H1 (cell line): Measurements from ENCODE around the gene ALKBH7. TPM values are rescaled to one million over a fixed set of nuclear protein-coding genes. Genes with fewer than 3 reads are reported as not detected.
A peak's percentile ranks its signal among the peaks of the same experiment; 100 is the strongest.

Source experiments
- CTCF ChIA-PET: fragments of 300-600 bp; sonication (Branson Sonifier 250); formaldehyde crosslinking; loops from one replicate; lab custom pipeline; 2021; ENCODE audit not compliant: partially characterized antibody; lab: Charles Lee
- POLR2A ChIA-PET: fragments of 300-600 bp; sonication (Branson Sonifier 250); formaldehyde crosslinking; loops from one replicate; lab custom pipeline; 2021; ENCODE audit warnings: inconsistent platforms; ENCODE audit not compliant: partially characterized antibody; lab: Charles Lee
- DNase-seq, 2 experiments: peaks; one replicate each; pipeline versions ENCODE4 v3.0.0 to v3.0.0-alpha.2; 2010 to 2022; ENCODE audit warnings: low spot score in 2 of 2, low read depth in 1 of 2, mixed read lengths in 1 of 2
- FAIRE-seq: peaks from 2 replicates; lab custom pipeline; 2011; peaks lifted over from hg19 to GRCh38; lab: Jason Lieb, UNC
- H2AFZ ChIP-seq: 2 replicates; pipeline ENCODE4 v1.8.1; 2012; ENCODE audit warnings: low read length, inconsistent platforms
- H2AK5ac ChIP-seq: 2 replicates; pipeline ENCODE4 v1.6.1; 2013; ENCODE audit warnings: low read depth, low read length
- H2BK120ac ChIP-seq: replicated peaks from 2 replicates; pipeline ENCODE3; 2013; ENCODE audit warnings: low read depth, low read length, inconsistent platforms
- H2BK12ac ChIP-seq: 2 replicates; pipeline ENCODE4 v1.6.1; 2013; ENCODE audit warnings: low read depth, low read length
- H2BK15ac ChIP-seq: 2 replicates; pipeline ENCODE4 v1.6.1; 2013; ENCODE audit warnings: low read length
- H2BK20ac ChIP-seq: 2 replicates; pipeline ENCODE4 v1.6.1; 2013; ENCODE audit warnings: low read length
- H2BK5ac ChIP-seq: 2 replicates; pipeline ENCODE4 v1.6.1; 2013; ENCODE audit warnings: low read depth, low read length
- H3K14ac ChIP-seq: 2 replicates; pipeline ENCODE4 v1.6.1; 2013; ENCODE audit warnings: inconsistent platforms; ENCODE audit not compliant: insufficient read length
- H3K18ac ChIP-seq: 2 replicates; pipeline ENCODE4 v1.6.1; 2013; ENCODE audit warnings: low read length; ENCODE audit errors: extremely low read depth
- H3K23ac ChIP-seq: 2 replicates; pipeline ENCODE4 v1.6.1; 2013; ENCODE audit warnings: inconsistent platforms; ENCODE audit not compliant: insufficient read length
- H3K23me2 ChIP-seq: 2 replicates; pipeline ENCODE4 v1.6.1; 2013; ENCODE audit warnings: low read depth, low read length
- H3K27ac ChIP-seq: 2 replicates; pipeline ENCODE4 v1.6.1; 2011; ENCODE audit warnings: low read depth, low read length, inconsistent platforms
- H3K27me3 ChIP-seq, 4 experiments: replicated peaks in 1 of 4; 1 replicate in 1 of 4; 2 replicates in 3 of 4; pipeline versions ENCODE4 v1.6.1 to v1.8.1; 2011 to 2013; ENCODE audit warnings: low read length in 3 of 4, mild to moderate bottlenecking in 3 of 4, inconsistent platforms in 2 of 4, mixed read lengths in 2 of 4, moderate library complexity in 1 of 4; ENCODE audit not compliant: control insufficient read depth in 3 of 4, insufficient read depth in 3 of 4; ENCODE audit errors: extremely low read depth in 1 of 4
- H3K36me3 ChIP-seq, 4 experiments: 2 replicates each; pipeline versions ENCODE4 v1.6.1 to v1.8.1; 2011 to 2013; ENCODE audit warnings: mild to moderate bottlenecking in 4 of 4, low read length in 3 of 4, moderate library complexity in 2 of 4, control low read depth in 1 of 4, inconsistent platforms in 1 of 4; ENCODE audit not compliant: insufficient read depth in 4 of 4, control insufficient read depth in 2 of 4
- H3K4ac ChIP-seq: replicated peaks from 2 replicates; pipeline ENCODE3; 2013; ENCODE audit warnings: low read length, low read depth, mixed read lengths, inconsistent platforms; ENCODE audit not compliant: insufficient read length
- H3K4me1 ChIP-seq, 4 experiments: replicated peaks in 1 of 4; 1 replicate in 1 of 4; 2 replicates in 3 of 4; pipeline versions ENCODE4 v1.6.1 to v1.8.1; 2011 to 2013; ENCODE audit warnings: low read length in 3 of 4, inconsistent platforms in 2 of 4, mixed read lengths in 1 of 4; ENCODE audit not compliant: insufficient read depth in 4 of 4, control insufficient read depth in 3 of 4
- H3K4me2 ChIP-seq, 2 experiments: 2 replicates each; pipeline versions ENCODE4 v1.6.1 to v1.8.1; 2011 to 2013; ENCODE audit warnings: low read depth in 2 of 2, low read length in 2 of 2, control low read depth in 1 of 2, inconsistent platforms in 1 of 2, mild to moderate bottlenecking in 1 of 2; ENCODE audit not compliant: insufficient read depth in 1 of 2
- H3K4me3 ChIP-seq, 4 experiments: fragments of 200-600, 300-600 bp in 1 of 4; sonication (generic), shearing (Covaris generic), sonication (Bioruptor Twin) in 1 of 4; 2 replicates each; pipeline versions ENCODE4 v1.5.1 to v1.8.1; 2011 to 2016; ENCODE audit warnings: low read length in 4 of 4, low read depth in 3 of 4, control low read depth in 2 of 4, inconsistent platforms in 2 of 4, mild to moderate bottlenecking in 2 of 4, mixed read lengths in 1 of 4, moderate library complexity in 1 of 4; ENCODE audit not compliant: insufficient read depth in 2 of 4; ENCODE audit errors: extremely low read depth in 1 of 4
- H3K56ac ChIP-seq: replicated peaks from 2 replicates; pipeline ENCODE3; 2013; ENCODE audit warnings: low read depth, mild to moderate bottlenecking, mixed read lengths, low read length, inconsistent platforms; ENCODE audit not compliant: insufficient read length
- H3K79me1 ChIP-seq: 2 replicates; pipeline ENCODE4 v1.6.1; 2013; ENCODE audit warnings: low read depth, low read length, control low read depth
- H3K79me2 ChIP-seq, 2 experiments: 2 replicates each; pipeline versions ENCODE4 v1.6.1 to v1.8.1; 2012 to 2013; ENCODE audit warnings: low read length in 2 of 2, mild to moderate bottlenecking in 2 of 2, inconsistent platforms in 1 of 2; ENCODE audit not compliant: insufficient read depth in 2 of 2, control insufficient read depth in 1 of 2
- H3K9ac ChIP-seq, 4 experiments: replicated peaks in 1 of 4; 1 replicate in 1 of 4; 2 replicates in 3 of 4; pipeline versions ENCODE4 v1.6.1 to v1.8.1; 2011 to 2013; ENCODE audit warnings: low read depth in 3 of 4, low read length in 3 of 4, control low read depth in 2 of 4, mild to moderate bottlenecking in 2 of 4, moderate library complexity in 2 of 4, inconsistent platforms in 1 of 4; ENCODE audit errors: extremely low read depth in 1 of 4
- H3K9me3 ChIP-seq, 2 experiments: 2 replicates each; pipeline versions ENCODE4 v1.6.1 to v1.8.1; 2012 to 2013; ENCODE audit warnings: mild to moderate bottlenecking in 2 of 2, moderate library complexity in 2 of 2, control low read depth in 1 of 2, inconsistent platforms in 1 of 2, low read depth in 1 of 2, low read length in 1 of 2, mixed read lengths in 1 of 2; ENCODE audit not compliant: insufficient read depth in 2 of 2
- H4K20me1 ChIP-seq, 2 experiments: replicated peaks in 1 of 2; 2 replicates each; pipeline versions ENCODE3 to v1.8.1; 2011 to 2013; ENCODE audit warnings: inconsistent platforms in 2 of 2, low read length in 2 of 2, mild to moderate bottlenecking in 1 of 2; ENCODE audit not compliant: insufficient read depth in 2 of 2, control insufficient read depth in 1 of 2
- H4K5ac ChIP-seq: 2 replicates; pipeline ENCODE4 v1.6.1; 2013; ENCODE audit warnings: low read length, low read depth, mixed read lengths, inconsistent platforms; ENCODE audit not compliant: insufficient read length
- H4K8ac ChIP-seq: 2 replicates; pipeline ENCODE4 v1.8.0; 2013; ENCODE audit warnings: mild to moderate bottlenecking, moderate library complexity, low read length, inconsistent platforms; ENCODE audit not compliant: insufficient read depth; ENCODE audit errors: extremely low read depth
- H4K91ac ChIP-seq: replicated peaks from 2 replicates; pipeline ENCODE3; 2013; ENCODE audit warnings: low read length, mixed read lengths, inconsistent platforms; ENCODE audit not compliant: insufficient read length
- CTCF ChIP-seq, 3 experiments: IDR thresholded peaks; 1 replicate in 2 of 3; 2 replicates in 1 of 3; pipeline versions ENCODE4 v1.5.1 to v1.6.1; 2011; ENCODE audit warnings: low read length in 3 of 3, mild to moderate bottlenecking in 3 of 3, inconsistent platforms in 2 of 3, low read depth in 1 of 3, moderate library complexity in 1 of 3; ENCODE audit not compliant: insufficient read depth in 1 of 3; ENCODE audit errors: control extremely low read depth in 1 of 3
- RAD21 ChIP-seq, 2 experiments: IDR thresholded peaks in 1 of 2; conservative IDR thresholded peaks in 1 of 2; 2 replicates each; pipeline ENCODE4 v1.6.1; 2011; ENCODE audit warnings: low read depth in 2 of 2, low read length in 2 of 2, improper control_type of control experiment in 1 of 2, inconsistent platforms in 1 of 2, mild to moderate bottlenecking in 1 of 2, moderate library complexity in 1 of 2
- SIRT6 ChIP-seq: IDR thresholded peaks from one replicate; pipeline ENCODE4 v1.7.1; 2012; ENCODE audit warnings: low read length, inconsistent platforms
- WGBS, 2 experiments: shearing (Covaris generic) in 1 of 2; methylation state at CpG; one replicate each; pipeline versions ENCODE4 v1.1.6 to v1.1.7; 2013 to 2015; ENCODE audit warnings: low lambda C conversion rate in 2 of 2, mixed read lengths in 2 of 2, inconsistent platforms in 1 of 2, low coverage in 1 of 2, missing lambda C conversion rate in 1 of 2; ENCODE audit not compliant: insufficient replicate concordance in 2 of 2, insufficient coverage in 1 of 2, insufficient read length in 1 of 2; ENCODE audit errors: extremely low coverage in 1 of 2, missing lambda C conversion rate in 1 of 2; 5-methylcytosine and 5-hydroxymethylcytosine counted together
- polyA plus RNA-seq, 7 experiments: library from polyadenylated mRNA; depleted of rRNA in 3 of 7; stranded (reverse) in 5 of 7; unstranded in 2 of 7; fragments of >200 nt in 5 of 7; fragments of 200-250 nt in 2 of 7; gene quantifications; 1 replicate in 5 of 7; 2 replicates in 1 of 7; 4 replicates in 1 of 7; pipeline versions ENCODE4 v1.2.1 to v1.2.3, GENCODE V29; 2011 to 2013; ENCODE audit warnings: missing spikeins in 2 of 7, mixed read lengths in 2 of 7
- total RNA-seq: library from RNA; stranded (reverse); fragmentation: NEBNext Ultra II Directional; extraction: Animal tissue kit (Norgen Biotek cat#: 25700); gene quantifications from 2 replicates; pipeline ENCODE4 v1.2.1, GENCODE V29; 2021

The ALKBH7 gene
- total and polyA plus RNA-seq, 2 of the 8 experiments (the other 6 are each of a cell fraction or from before 2014, with no cell fraction given), result 66.3 to 100 TPM

- H3K27ac ChIP-seq, result no peak overlapping the region
- POLR2A ChIA-PET, result no interaction called here
These were observed 18.4 kb upstream of the ALKBH7 start for GRCh38 chr19:6354098-6354674.

More at GRCh38 chr19:6354098-6354674, 18.4 kb upstream of the ALKBH7 start:
- H3K36me3 ChIP-seq, result no peaks in the 10 kb centered on the region
- CTCF ChIA-PET, result interaction anchor here (0.6 to 1.9 kb wide), 11 partner anchors 10 to 645 kb away, joined by 3 to 7 read pairs (median 4); partner anchors contain the start of gene ACER1
- TF ChIP-seq RAD21 (IDR thresholded peaks at IDR 0.05 in 1 of 2, conservative IDR thresholded peaks at IDR 0.05 in 1 of 2; ENCODE audit: low read depth in 2 of 2, low read length in 2 of 2) (peak in 1 of 2 experiments; percentile 18; a peak in 1 of 4 replicates), CTCF (IDR thresholded peaks at IDR 0.05; ENCODE audit: control extremely low read depth in 1 of 3, insufficient read depth in 1 of 3, low read depth in 1 of 3, low read length in 3 of 3) (peak in 1 of 3 experiments; percentile 9; a peak in 1 of 4 replicates), SIRT6 (no peak)
- FAIRE-seq, result no peak
- no peak overlapping the region for H2BK120ac ChIP-seq
- H4K5ac ChIP-seq, result no peak overlapping the region
- H4K20me1 ChIP-seq, result no peaks in the 10 kb centered on the region
- H4K91ac ChIP-seq, result no peak overlapping the region
- H3K27me3 ChIP-seq, result no peaks in the 10 kb centered on the region
- no peak overlapping the region for H3K9ac ChIP-seq
- no peak for DNase-seq
- H3K23ac ChIP-seq, result no peak overlapping the region
- H3K4me3 ChIP-seq, result no peak overlapping the region
- H2BK12ac ChIP-seq, result no peak overlapping the region
- H3K9me3 ChIP-seq, result peaks cover 0 to 10% of the 10 kb centered on the region in 2 experiments; a peak in 2 of 4 replicates
- no peaks in the 10 kb centered on the region for H3K79me2 ChIP-seq
- H3K79me1 ChIP-seq, result no peaks in the 10 kb centered on the region
- H3K18ac ChIP-seq, result no peak overlapping the region
- H2BK15ac ChIP-seq, result no peak overlapping the region
- no peak overlapping the region for H3K14ac ChIP-seq
- no peak overlapping the region for H2BK5ac ChIP-seq
- H3K4ac ChIP-seq, result no peak overlapping the region
- no peak overlapping the region for H2BK20ac ChIP-seq
- H4K8ac ChIP-seq, result no peak overlapping the region
- peaks cover 0 to 2% (median 0%) of the 10 kb centered on the region in 4 experiments; a peak in 1 of 7 replicates for H3K4me1 ChIP-seq
- H2AK5ac ChIP-seq, result no peak overlapping the region
- 64% methylated on average over 4 of the region's 4 CpGs; no CpG with 5 or more reads in 1 of the 2 experiments for WGBS, 2 experiments
- peaks cover 2% of the 10 kb centered on the region; the same call in 1 of the 2 replicates for H3K23me2 ChIP-seq
- no peak overlapping the region for H2AFZ ChIP-seq
- no peak overlapping the region for H3K4me2 ChIP-seq
- H3K56ac ChIP-seq, result no peak overlapping the region
